ENCODE results near the gene MYO10.
"Not testable (repeated sequence)": the region's sequence is repeated elsewhere in the genome, so short reads cannot be mapped to it uniquely, and the experiment has no call there.

MYO10 gene

GRCh38 chr5:16886793-16887345 is 49.2 kb downstream of the MYO10 start:
- DNase-seq (ENCODE audit: low read depth) = no peak

- DNase-seq (ENCODE audit: low read depth) = peak; percentile 97
Observed at GRCh38 chr5:16886366-16886736, 49.7 kb downstream of the MYO10 start.

- no peak for DNase-seq (ENCODE audit: low read depth)
Observed at GRCh38 chr5:16885635-16886365, 50.3 kb downstream of the MYO10 start.

GRCh38 chr5:16884595-16884994 is 51.5 kb downstream of the MYO10 start:
- DNase-seq (ENCODE audit: low read depth) = no peak

GRCh38 chr5:16883806-16884205 is 52.3 kb downstream of the MYO10 start:
- no peak for DNase-seq (ENCODE audit: low read depth)

- DNase-seq (ENCODE audit: low read depth) = no peak
Observed at GRCh38 chr5:16883176-16883575, 52.9 kb downstream of the MYO10 start.

- DNase-seq (ENCODE audit: low read depth) = no peak
Observed at GRCh38 chr5:16881251-16881650, 54.8 kb downstream of the MYO10 start.

GRCh38 chr5:16880547-16880946 is 55.5 kb downstream of the MYO10 start:
- no peak for DNase-seq (ENCODE audit: low read depth)

GRCh38 chr5:16879650-16880049 is 56.4 kb downstream of the MYO10 start:
- DNase-seq (ENCODE audit: low read depth) = no peak

GRCh38 chr5:16879191-16879590 is 56.9 kb downstream of the MYO10 start:
- no peak for DNase-seq (ENCODE audit: low read depth)

- DNase-seq (ENCODE audit: low read depth) = no peak
Observed at GRCh38 chr5:16877267-16877935, 58.7 kb downstream of the MYO10 start.

GRCh38 chr5:16874424-16874823 is 61.7 kb downstream of the MYO10 start:
- DNase-seq (ENCODE audit: low read depth) = not testable (repeated sequence)

- peak; percentile 84 for DNase-seq (ENCODE audit: low read depth)
Observed at GRCh38 chr5:16871746-16872339, 64.2 kb downstream of the MYO10 start.

- no peak for DNase-seq (ENCODE audit: low read depth)
Observed at GRCh38 chr5:16870878-16871277, 65.2 kb downstream of the MYO10 start.

GRCh38 chr5:16869821-16870796 is 66.0 kb downstream of the MYO10 start:
- no peak for DNase-seq (ENCODE audit: low read depth)

- DNase-seq (ENCODE audit: low read depth) = no peak
Observed at GRCh38 chr5:16867577-16867953, 68.5 kb downstream of the MYO10 start.

GRCh38 chr5:16866795-16867576 is 69.1 kb downstream of the MYO10 start:
- DNase-seq (ENCODE audit: low read depth) = no peak

- no peak for DNase-seq (ENCODE audit: low read depth)
Observed at GRCh38 chr5:16866273-16866672, 69.8 kb downstream of the MYO10 start.

GRCh38 chr5:16865151-16865550 is 70.9 kb downstream of the MYO10 start:
- DNase-seq (ENCODE audit: low read depth) = no peak

GRCh38 chr5:16864631-16865131 is 71.4 kb downstream of the MYO10 start:
- no peak for DNase-seq (ENCODE audit: low read depth)

GRCh38 chr5:16863469-16863946 is 72.6 kb downstream of the MYO10 start:
- DNase-seq (ENCODE audit: low read depth) = no peak
